ENCODE data around the gene PTPRO.

Gene PTPRO

DNA sequence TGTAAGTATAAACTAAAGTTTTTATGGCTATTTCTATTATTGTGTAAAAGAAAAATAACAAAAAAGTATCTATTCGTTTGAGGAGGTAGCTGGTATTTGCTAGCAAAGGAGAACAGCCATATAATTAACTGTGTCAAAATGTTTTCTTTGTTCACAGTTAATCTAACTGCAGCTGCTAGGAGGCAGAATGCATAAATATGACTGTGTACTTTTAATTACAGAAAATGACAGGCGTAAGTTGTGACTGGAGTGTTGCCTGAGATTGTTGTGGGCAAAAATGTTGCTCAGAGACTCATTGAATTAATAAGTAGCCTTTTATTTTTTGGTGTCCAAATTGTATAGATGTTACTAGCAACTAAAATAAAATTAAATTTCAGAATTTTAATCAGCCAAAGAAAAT is 33.5 kb downstream of the PTPRO start:
- Histone ChIP-seq H3K4me3 (ENCODE audit: low read depth, low read length) (no peak overlapping the region), H3K36me3 (no peaks in the 10 kb centered on the region), H3K27me3 (ENCODE audit: insufficient read depth, low read depth, severe bottlenecking) (no peaks in the 10 kb centered on the region), H3K9me3 (ENCODE audit: severe bottlenecking) (no peaks in the 10 kb centered on the region), H3K27ac (no peak overlapping the region)
- TF ChIP-seq, protein P1, sequence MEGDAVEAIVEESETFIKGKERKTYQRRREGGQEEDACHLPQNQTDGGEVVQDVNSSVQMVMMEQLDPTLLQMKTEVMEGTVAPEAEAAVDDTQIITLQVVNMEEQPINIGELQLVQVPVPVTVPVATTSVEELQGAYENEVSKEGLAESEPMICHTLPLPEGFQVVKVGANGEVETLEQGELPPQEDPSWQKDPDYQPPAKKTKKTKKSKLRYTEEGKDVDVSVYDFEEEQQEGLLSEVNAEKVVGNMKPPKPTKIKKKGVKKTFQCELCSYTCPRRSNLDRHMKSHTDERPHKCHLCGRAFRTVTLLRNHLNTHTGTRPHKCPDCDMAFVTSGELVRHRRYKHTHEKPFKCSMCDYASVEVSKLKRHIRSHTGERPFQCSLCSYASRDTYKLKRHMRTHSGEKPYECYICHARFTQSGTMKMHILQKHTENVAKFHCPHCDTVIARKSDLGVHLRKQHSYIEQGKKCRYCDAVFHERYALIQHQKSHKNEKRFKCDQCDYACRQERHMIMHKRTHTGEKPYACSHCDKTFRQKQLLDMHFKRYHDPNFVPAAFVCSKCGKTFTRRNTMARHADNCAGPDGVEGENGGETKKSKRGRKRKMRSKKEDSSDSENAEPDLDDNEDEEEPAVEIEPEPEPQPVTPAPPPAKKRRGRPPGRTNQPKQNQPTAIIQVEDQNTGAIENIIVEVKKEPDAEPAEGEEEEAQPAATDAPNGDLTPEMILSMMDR (IDR thresholded peaks at IDR 0.05; ENCODE audit: low read depth, low read length), result no peak
- DNase-seq, result no peak

DNA sequence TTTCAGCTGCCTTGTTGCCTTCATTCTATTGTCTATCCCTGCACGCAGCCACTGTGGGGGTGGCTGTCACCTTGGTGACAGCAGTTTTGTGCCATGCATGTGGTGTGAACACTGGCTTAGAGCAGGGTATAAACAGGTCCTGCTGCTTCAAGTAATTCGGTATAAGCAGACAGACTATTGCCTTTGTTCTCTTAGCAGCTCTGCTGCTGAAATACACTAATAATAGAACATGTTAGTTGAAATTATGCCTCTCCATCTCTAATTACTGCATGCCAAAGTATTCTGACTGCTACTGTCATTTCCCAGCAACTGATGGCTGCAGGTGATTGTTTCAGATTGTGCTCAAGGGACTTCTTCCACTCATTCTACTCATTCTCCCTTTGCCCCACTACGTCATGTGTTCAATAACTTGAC is 34.6 kb downstream of the PTPRO start:
- Histone ChIP-seq H3K36me3 (no peaks in the 10 kb centered on the region), H3K27ac (no peak overlapping the region), H3K4me3 (ENCODE audit: low read depth, low read length) (no peak overlapping the region), H3K27me3 (ENCODE audit: insufficient read depth, low read depth, severe bottlenecking) (no peaks in the 10 kb centered on the region), H3K9me3 (ENCODE audit: severe bottlenecking) (no peaks in the 10 kb centered on the region)
- DNase-seq, result no peak
- TF ChIP-seq, protein P1 (IDR thresholded peaks at IDR 0.05; ENCODE audit: low read depth, low read length), result no peak

DNA sequence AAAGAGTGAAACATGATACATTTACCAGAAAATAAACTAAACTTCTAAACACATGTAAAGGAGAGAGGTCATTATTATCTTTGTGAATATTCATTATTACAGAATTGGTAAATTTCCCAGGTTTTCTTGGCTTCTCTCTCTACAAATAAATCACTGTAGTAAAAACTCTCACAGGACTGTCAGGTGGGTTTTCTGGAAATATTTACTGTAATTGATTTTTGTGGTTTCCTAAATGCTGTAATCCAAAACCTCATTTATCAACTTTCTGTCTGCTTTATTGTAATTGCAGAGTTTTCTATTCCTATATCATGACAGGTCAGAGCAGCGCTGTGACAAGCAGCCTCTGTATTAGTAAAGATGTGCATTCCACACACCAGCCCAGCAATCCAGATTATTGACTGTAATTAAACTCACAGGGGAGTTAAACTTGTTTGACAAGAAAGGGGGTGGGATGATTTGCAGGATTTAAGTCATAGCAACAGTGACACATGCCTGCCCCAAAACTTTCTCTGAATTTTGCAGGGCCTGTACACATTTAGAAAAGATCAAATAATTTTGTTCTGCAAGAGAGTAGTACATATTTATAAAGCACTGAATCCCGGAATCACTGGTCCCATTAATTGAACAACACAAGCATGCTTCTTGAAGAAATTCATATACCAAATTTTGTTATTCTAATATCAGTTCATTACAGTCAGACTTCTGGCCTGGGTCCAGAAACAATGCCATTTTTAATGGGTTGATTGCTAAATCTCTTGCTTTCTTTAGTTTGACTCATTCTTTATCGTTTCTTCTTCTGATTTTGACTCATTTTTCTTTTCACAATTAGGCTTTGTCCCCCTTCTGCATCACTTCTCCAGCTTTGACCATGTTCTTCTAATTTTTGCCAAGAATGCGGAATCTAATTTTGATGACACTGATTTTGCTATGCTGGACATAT is 42.2 kb downstream of the PTPRO start:
- TF ChIP-seq, protein P1 (IDR thresholded peaks at IDR 0.05; ENCODE audit: low read depth, low read length), result no peak
- no peak overlapping the region for H3K4me3 ChIP-seq (ENCODE audit: low read depth, low read length)
- H3K27ac ChIP-seq, result no peak overlapping the region
- H3K9me3 ChIP-seq (ENCODE audit: severe bottlenecking), result no peaks in the 10 kb centered on the region
- DNase-seq, result no peak
- no peaks in the 10 kb centered on the region for H3K36me3 ChIP-seq
- no peaks in the 10 kb centered on the region for H3K27me3 ChIP-seq (ENCODE audit: insufficient read depth, low read depth, severe bottlenecking)

DNA sequence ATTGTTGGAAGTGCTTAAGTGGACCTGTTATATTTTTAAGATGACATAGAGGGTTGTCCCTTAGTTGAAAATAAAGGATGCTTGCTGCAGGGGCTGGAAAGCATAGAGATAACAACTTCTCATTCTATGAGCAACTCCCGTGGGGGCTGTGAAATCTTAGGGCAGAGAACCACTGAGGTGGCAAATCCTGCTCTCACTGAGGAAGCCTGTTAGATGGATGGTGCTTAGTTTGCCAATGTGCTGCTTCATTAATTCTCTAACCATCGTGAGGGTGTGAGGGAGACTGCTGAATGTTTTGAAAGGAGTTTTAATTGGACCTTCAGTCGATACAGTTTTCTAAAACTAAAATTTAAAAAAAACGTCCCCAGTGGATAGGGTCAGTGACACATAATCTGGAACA is 46.5 kb downstream of the PTPRO start:
- no peaks in the 10 kb centered on the region for H3K27me3 ChIP-seq (ENCODE audit: insufficient read depth, low read depth, severe bottlenecking)
- TF ChIP-seq, protein P1 (IDR thresholded peaks at IDR 0.05; ENCODE audit: low read depth, low read length), result no peak
- no peak overlapping the region for H3K4me3 ChIP-seq (ENCODE audit: low read depth, low read length)
- no peak overlapping the region for H3K27ac ChIP-seq
- no peaks in the 10 kb centered on the region for H3K36me3 ChIP-seq
- no peak for DNase-seq
- H3K9me3 ChIP-seq (ENCODE audit: severe bottlenecking), result no peaks in the 10 kb centered on the region

DNA sequence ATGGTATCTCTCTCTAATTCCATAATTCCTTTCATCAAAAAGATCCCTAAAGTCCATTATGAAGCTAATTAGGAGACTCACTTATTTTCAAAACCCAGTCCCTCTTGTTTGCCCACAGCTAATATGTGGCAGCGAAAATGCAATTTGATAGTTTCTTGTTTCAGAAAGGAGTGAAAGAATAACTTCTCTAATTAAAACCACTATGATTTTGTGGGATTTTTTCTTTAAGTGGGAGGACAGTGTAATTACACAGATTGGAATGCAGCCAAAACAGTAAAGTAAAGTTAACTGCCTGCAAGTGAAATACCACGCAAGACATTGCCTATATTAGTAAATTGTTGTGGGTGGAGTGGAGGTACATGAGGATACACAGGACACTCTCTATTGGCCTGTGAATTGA is 50.0 kb downstream of the PTPRO start:
- Histone ChIP-seq H3K9me3 (ENCODE audit: severe bottlenecking) (no peaks in the 10 kb centered on the region), H3K27ac (no peak overlapping the region)
- TF ChIP-seq, protein P1 (IDR thresholded peaks at IDR 0.05; ENCODE audit: low read depth, low read length), result no peak

More for the DNA sequence above, 50.0 kb downstream of the PTPRO start:
- no peak overlapping the region for H3K4me3 ChIP-seq (ENCODE audit: low read depth, low read length)
- H3K36me3 ChIP-seq, result no peaks in the 10 kb centered on the region
- H3K27me3 ChIP-seq (ENCODE audit: insufficient read depth, low read depth, severe bottlenecking), result no peaks in the 10 kb centered on the region
- DNase-seq, result no peak
